GM18858 (cell line): ENCODE data around the gene KLHDC3.
"Not testable (repeated sequence)": the region's sequence is repeated elsewhere in the genome, so short reads cannot be mapped to it uniquely, and the experiment has no call there.

ENCODE experiments used
- ATAC-seq: cut with Tn5 transposase; IDR thresholded peaks from one replicate; pipeline ENCODE4 v1.9.1; 2021; ENCODE audit not compliant: unreplicated experiment

The KLHDC3 gene

GRCh38 chr6:43026365-43026764 lies 12.3 kb downstream of the KLHDC3 start:
- ATAC-seq = no peak

GRCh38 chr6:43029120-43029519 lies 15.1 kb downstream of the KLHDC3 start:
- no peak for ATAC-seq

GRCh38 chr6:43032326-43032725 lies 18.3 kb downstream of the KLHDC3 start:
- ATAC-seq = no peak

GRCh38 chr6:43033496-43034189 lies 19.6 kb downstream of the KLHDC3 start:
- ATAC-seq = no peak

- ATAC-seq = no peak
These were observed 20.1 kb downstream of the KLHDC3 start for GRCh38 chr6:43034190-43034525.

GRCh38 chr6:43035495-43036194 lies 21.6 kb downstream of the KLHDC3 start:
- no peak for ATAC-seq

GRCh38 chr6:43036712-43037111 lies 22.7 kb downstream of the KLHDC3 start:
- ATAC-seq = no peak

- no peak for ATAC-seq
These were observed 23.1 kb downstream of the KLHDC3 start for GRCh38 chr6:43037197-43037596.

GRCh38 chr6:43037706-43038105 lies 23.7 kb downstream of the KLHDC3 start:
- no peak for ATAC-seq

GRCh38 chr6:43038727-43039126 lies 24.7 kb downstream of the KLHDC3 start:
- no peak for ATAC-seq

GRCh38 chr6:43040542-43041257 lies 26.7 kb downstream of the KLHDC3 start:
- ATAC-seq = no peak

- ATAC-seq = not testable (repeated sequence)
These were observed 27.4 kb downstream of the KLHDC3 start for GRCh38 chr6:43041475-43041874.

GRCh38 chr6:43043310-43043709 lies 29.3 kb downstream of the KLHDC3 start:
- no peak for ATAC-seq

- ATAC-seq = no peak
These were observed 31.4 kb downstream of the KLHDC3 start for GRCh38 chr6:43045371-43045930.

- no peak for ATAC-seq
These were observed 33.9 kb downstream of the KLHDC3 start for GRCh38 chr6:43047998-43048397.

GRCh38 chr6:43050981-43051380 lies 36.9 kb downstream of the KLHDC3 start:
- no peak for ATAC-seq

- ATAC-seq = no peak
These were observed 38.3 kb downstream of the KLHDC3 start for GRCh38 chr6:43052225-43052841.

- ATAC-seq = peak; percentile 8
These were observed 38.9 kb downstream of the KLHDC3 start for GRCh38 chr6:43052842-43053544.

GRCh38 chr6:43053545-43054205 lies 39.6 kb downstream of the KLHDC3 start, which contains the start of gene CUL7:
TSS of gene CUL7 (minus strand) at chr6:43053851. CDS start at chr6:43052788, 1,063 bp downstream.
- ATAC-seq = peak; percentile 60
